Stimulated activated CD4-positive, alpha-beta T cell treated with anti-CD3 and anti-CD28 coated beads, TNF-alpha, amount 100 ng/mL, for 24 hours (primary cell): ENCODE results near the gene SETD7.
"Not testable (repeated sequence)": the region's sequence is repeated elsewhere in the genome, so short reads cannot be mapped to it uniquely, and the experiment has no call there.

Experiments used
- DNase-seq, 3 experiments: peaks; one replicate each; pipeline ENCODE4 v3.0.0-alpha.2; 2020; ENCODE audit warnings: low read depth in 3 of 3

The SETD7 gene

GRCh38 chr4:139465922-139466321 lies 90.1 kb downstream of the SETD7 start:
- no peak for DNase-seq

- not testable (repeated sequence) for DNase-seq
Observed at GRCh38 chr4:139464512-139464911, 91.5 kb downstream of the SETD7 start.

- no peak for DNase-seq
Observed at GRCh38 chr4:139461022-139461628, 94.9 kb downstream of the SETD7 start.

- DNase-seq = no peak
Observed at GRCh38 chr4:139460565-139460964, 95.5 kb downstream of the SETD7 start.

- DNase-seq = no peak
Observed at GRCh38 chr4:139458999-139459398, 97.0 kb downstream of the SETD7 start.

GRCh38 chr4:139458543-139458942 lies 97.5 kb downstream of the SETD7 start:
- no peak for DNase-seq

GRCh38 chr4:139457318-139457717 lies 98.7 kb downstream of the SETD7 start:
- no peak for DNase-seq

- no peak for DNase-seq
Observed at GRCh38 chr4:139455126-139455538, 100.9 kb downstream of the SETD7 start.

GRCh38 chr4:139454111-139455045 lies 101.6 kb downstream of the SETD7 start, which contains the start of gene RAB33B:
Gene RAB33B (plus strand): TSS chr4:139454121. CDS start chr4:139454196, 75 bp downstream.
- DNase-seq = peak in 1 of 3 experiments; percentile 4

- DNase-seq = peak; percentile 92 to 97 (median 93)
Observed at GRCh38 chr4:139453371-139454110, 102.5 kb downstream of the SETD7 start.

- peak in 1 of 3 experiments; percentile 24 for DNase-seq
Observed at GRCh38 chr4:139453041-139453370, 103.0 kb downstream of the SETD7 start.

- DNase-seq = no peak
Observed at GRCh38 chr4:139451997-139452396, 104.0 kb downstream of the SETD7 start.

GRCh38 chr4:139450586-139450985 lies 105.4 kb downstream of the SETD7 start:
- no peak for DNase-seq

- DNase-seq = not testable (repeated sequence)
Observed at GRCh38 chr4:139447078-139447477, 108.9 kb downstream of the SETD7 start.
